Endothelial cell (in vitro differentiated cells): ENCODE results near the gene EML1. TPM values are rescaled to one million over a fixed set of nuclear protein-coding genes. Genes with fewer than 3 reads are reported as not detected.

Experiments
- DNase-seq: peaks from one replicate; pipeline ENCODE4 v3.0.0; 2021; ENCODE audit warnings: low spot score
- H3K27ac Mint-ChIP-seq: one replicate; pipeline ENCODE4 v1.8.0; 2021; ENCODE audit warnings: mixed read lengths, inconsistent platforms; ENCODE audit not compliant: unreplicated experiment
- H3K27me3 Mint-ChIP-seq: one replicate; pipeline ENCODE4 v1.8.0; 2021; ENCODE audit warnings: mild to moderate bottlenecking, moderate library complexity, mixed read lengths, inconsistent platforms; ENCODE audit not compliant: unreplicated experiment
- H3K36me3 Mint-ChIP-seq: one replicate; pipeline ENCODE4 v1.8.0; 2021; ENCODE audit warnings: mild to moderate bottlenecking, low read depth, mixed read lengths, inconsistent platforms; ENCODE audit not compliant: unreplicated experiment
- H3K4me1 Mint-ChIP-seq: one replicate; pipeline ENCODE4 v1.8.0; 2021; ENCODE audit warnings: mild to moderate bottlenecking, mixed read lengths, inconsistent platforms; ENCODE audit not compliant: unreplicated experiment
- H3K4me3 Mint-ChIP-seq: one replicate; pipeline ENCODE4 v1.8.0; 2021; ENCODE audit warnings: mild to moderate bottlenecking, mixed read lengths, inconsistent platforms; ENCODE audit not compliant: unreplicated experiment
- H3K9me3 Mint-ChIP-seq: one replicate; pipeline ENCODE4 v1.8.0; 2021; ENCODE audit warnings: mixed read lengths, inconsistent platforms; ENCODE audit not compliant: unreplicated experiment
- CTCF ChIP-seq: fragments of 200-600 bp; sonication (generic); IDR thresholded peaks from one replicate; pipeline ENCODE4 v1.5.0; 2021; ENCODE audit warnings: antibody characterized with exemption; ENCODE audit not compliant: unreplicated experiment
- total RNA-seq: library from RNA; stranded (reverse); fragmentation: NEBNext Ultra II Directional; extraction: Animal tissue kit (Norgen Biotek cat#: 25700); gene quantifications from one replicate; pipeline ENCODE4 v1.2.1, GENCODE V29; 2021; ENCODE audit not compliant: unreplicated experiment

The EML1 gene
- total RNA-seq, 1 donor from 2014 or later, result 10.0 TPM

- Mint-ChIP-seq H3K4me3 (no peak overlapping the region), H3K9me3 (no peaks in the 10 kb centered on the region), H3K4me1 (peaks cover 2% of the 10 kb centered on the region), H3K36me3 (no peaks in the 10 kb centered on the region), H3K27me3 (no peaks in the 10 kb centered on the region), H3K27ac (no peak overlapping the region)
- no peak for DNase-seq
- TF ChIP-seq CTCF, result no peak
Observed at GRCh38 chr14:99929601-99930000, 136.4 kb downstream of the EML1 start.

GRCh38 chr14:99930420-99931274 is 137.4 kb downstream of the EML1 start:
- Mint-ChIP-seq H3K4me3 (no peak overlapping the region), H3K4me1 (peaks cover 5% of the 10 kb centered on the region), H3K36me3 (no peaks in the 10 kb centered on the region), H3K27me3 (no peaks in the 10 kb centered on the region), H3K27ac (no peak overlapping the region), H3K9me3 (no peaks in the 10 kb centered on the region)
- DNase-seq, result no peak
- TF ChIP-seq CTCF, result no peak

- Mint-ChIP-seq H3K4me1 (peaks cover 5% of the 10 kb centered on the region), H3K27ac (no peak overlapping the region), H3K27me3 (no peaks in the 10 kb centered on the region), H3K36me3 (no peaks in the 10 kb centered on the region), H3K9me3 (no peaks in the 10 kb centered on the region), H3K4me3 (no peak overlapping the region)
- TF ChIP-seq CTCF, result no peak
- no peak for DNase-seq
Observed at GRCh38 chr14:99931308-99931707, 138.1 kb downstream of the EML1 start.

- Mint-ChIP-seq H3K4me1 (peaks cover 5% of the 10 kb centered on the region), H3K36me3 (no peaks in the 10 kb centered on the region), H3K4me3 (no peak overlapping the region), H3K27me3 (no peaks in the 10 kb centered on the region), H3K27ac (no peak overlapping the region), H3K9me3 (no peaks in the 10 kb centered on the region)
- TF ChIP-seq CTCF, result no peak
- no peak for DNase-seq
Observed at GRCh38 chr14:99936056-99936455, 142.8 kb downstream of the EML1 start.

- Mint-ChIP-seq H3K27me3 (no peaks in the 10 kb centered on the region), H3K27ac (no peak overlapping the region), H3K9me3 (no peaks in the 10 kb centered on the region), H3K4me1 (peaks cover 5% of the 10 kb centered on the region), H3K36me3 (no peaks in the 10 kb centered on the region), H3K4me3 (no peak overlapping the region)
- no peak for DNase-seq
- peak; percentile 16 for TF ChIP-seq CTCF
Observed at GRCh38 chr14:99936738-99937474, 143.7 kb downstream of the EML1 start.
